Measurements from ENCODE around the gene EXOC2. TPM values are rescaled to one million over a fixed set of nuclear protein-coding genes. Genes with fewer than 3 reads are reported as not detected.

The EXOC2 gene
- total RNA-seq, 1 experiment from 2014 or later, result 24.5 TPM

DNA sequence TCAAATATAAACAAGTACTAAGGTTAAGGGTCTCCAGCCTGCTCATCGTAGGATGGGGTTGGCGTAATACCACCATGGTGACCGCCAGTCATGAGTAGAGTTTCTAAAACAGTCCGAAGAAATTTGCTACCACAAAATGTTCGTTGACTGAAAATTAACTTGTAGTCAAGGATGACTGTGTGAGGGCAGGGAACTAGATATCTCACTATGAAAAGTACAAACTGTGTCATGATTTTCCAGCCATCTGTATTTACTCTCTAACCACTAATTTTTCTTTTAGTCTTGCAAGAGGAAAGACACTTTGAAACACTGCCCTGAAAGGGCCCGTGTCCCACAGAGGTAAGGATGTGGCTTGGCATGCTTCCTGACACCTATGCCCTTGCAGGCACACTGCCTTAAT, 201.7 kb downstream of the EXOC2 start:
- BruUV-seq (replicated peaks), result no TSS peak
- H2AFZ ChIP-seq (ENCODE audit: low read depth, low read length, poor library complexity, severe bottlenecking), result no peak overlapping the region
- H3K9ac ChIP-seq (ENCODE audit: low read length), result no peak overlapping the region
- no peak overlapping the region for H3K4me2 ChIP-seq (ENCODE audit: low read length)
- no peaks in the 10 kb centered on the region for H3K79me2 ChIP-seq (ENCODE audit: insufficient read depth, low read length)
- no peaks in the 10 kb centered on the region for H3K9me3 ChIP-seq (ENCODE audit: control insufficient read depth in 1 of 2, insufficient read depth in 1 of 2, low read depth in 1 of 2, low read length in 2 of 2)
- TF ChIP-seq ZFX (IDR thresholded peaks at IDR 0.05), result no peak
- no peak for TF ChIP-seq JUND (IDR thresholded peaks at IDR 0.05)
- TF ChIP-seq POLR2AphosphoS5 (IDR thresholded peaks at IDR 0.05; ENCODE audit: low read depth, low read length), result no peak
- TF ChIP-seq, protein P1, sequence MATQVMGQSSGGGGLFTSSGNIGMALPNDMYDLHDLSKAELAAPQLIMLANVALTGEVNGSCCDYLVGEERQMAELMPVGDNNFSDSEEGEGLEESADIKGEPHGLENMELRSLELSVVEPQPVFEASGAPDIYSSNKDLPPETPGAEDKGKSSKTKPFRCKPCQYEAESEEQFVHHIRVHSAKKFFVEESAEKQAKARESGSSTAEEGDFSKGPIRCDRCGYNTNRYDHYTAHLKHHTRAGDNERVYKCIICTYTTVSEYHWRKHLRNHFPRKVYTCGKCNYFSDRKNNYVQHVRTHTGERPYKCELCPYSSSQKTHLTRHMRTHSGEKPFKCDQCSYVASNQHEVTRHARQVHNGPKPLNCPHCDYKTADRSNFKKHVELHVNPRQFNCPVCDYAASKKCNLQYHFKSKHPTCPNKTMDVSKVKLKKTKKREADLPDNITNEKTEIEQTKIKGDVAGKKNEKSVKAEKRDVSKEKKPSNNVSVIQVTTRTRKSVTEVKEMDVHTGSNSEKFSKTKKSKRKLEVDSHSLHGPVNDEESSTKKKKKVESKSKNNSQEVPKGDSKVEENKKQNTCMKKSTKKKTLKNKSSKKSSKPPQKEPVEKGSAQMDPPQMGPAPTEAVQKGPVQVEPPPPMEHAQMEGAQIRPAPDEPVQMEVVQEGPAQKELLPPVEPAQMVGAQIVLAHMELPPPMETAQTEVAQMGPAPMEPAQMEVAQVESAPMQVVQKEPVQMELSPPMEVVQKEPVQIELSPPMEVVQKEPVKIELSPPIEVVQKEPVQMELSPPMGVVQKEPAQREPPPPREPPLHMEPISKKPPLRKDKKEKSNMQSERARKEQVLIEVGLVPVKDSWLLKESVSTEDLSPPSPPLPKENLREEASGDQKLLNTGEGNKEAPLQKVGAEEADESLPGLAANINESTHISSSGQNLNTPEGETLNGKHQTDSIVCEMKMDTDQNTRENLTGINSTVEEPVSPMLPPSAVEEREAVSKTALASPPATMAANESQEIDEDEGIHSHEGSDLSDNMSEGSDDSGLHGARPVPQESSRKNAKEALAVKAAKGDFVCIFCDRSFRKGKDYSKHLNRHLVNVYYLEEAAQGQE (IDR thresholded peaks at IDR 0.05; ENCODE audit: low read depth), result no peak
- no peak for TF ChIP-seq POLR2A (IDR thresholded peaks at IDR 0.05; ENCODE audit: borderline replicate concordance, extremely low read depth, insufficient read depth, insufficient read length)
- TF ChIP-seq, protein P2, sequence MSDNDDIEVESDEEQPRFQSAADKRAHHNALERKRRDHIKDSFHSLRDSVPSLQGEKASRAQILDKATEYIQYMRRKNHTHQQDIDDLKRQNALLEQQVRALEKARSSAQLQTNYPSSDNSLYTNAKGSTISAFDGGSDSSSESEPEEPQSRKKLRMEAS (IDR thresholded peaks at IDR 0.05), result no peak
- TF ChIP-seq SP1 (IDR thresholded peaks at IDR 0.05; ENCODE audit: low read depth), result no peak
- H3K36me3 ChIP-seq (ENCODE audit: control insufficient read depth in 1 of 2, insufficient read depth in 2 of 2, low read length in 2 of 2), result peaks cover 0 to 9% of the 10 kb centered on the region in 2 experiments; a peak in 1 of 4 replicates
- H3K27ac ChIP-seq (ENCODE audit: low read depth, low read length), result no peak overlapping the region
- DNase-seq (ENCODE audit: low read depth, low spot score) (no peak), ATAC-seq (no peak)
- no peaks in the 10 kb centered on the region for H3K9me2 ChIP-seq (ENCODE audit: insufficient read depth)
- intact Hi-C loops (cut with micrococcal nuclease), result no loop called here
- POLR2A ChIA-PET, result no interaction called here
- RAD21 ChIA-PET (ENCODE audit: low non-redundant PET in 1 of 2, low total read pairs in 2 of 2, uncharacterized antibody in 2 of 2, unreplicated experiment in 2 of 2), result no interaction called here
- no peaks in the 10 kb centered on the region for H3K4me1 ChIP-seq (ENCODE audit: control insufficient read depth in 1 of 2, insufficient read depth in 2 of 2, low read length in 2 of 2)
- CTCF ChIA-PET, result no interaction called here
- H4K20me1 ChIP-seq (ENCODE audit: insufficient read depth), result no peaks in the 10 kb centered on the region
- no peaks in the 10 kb centered on the region for H3K27me3 ChIP-seq (ENCODE audit: insufficient read depth, low read length)
- no peak overlapping the region for H3K4me3 ChIP-seq (replicated peaks in 1 of 2; ENCODE audit: low read depth in 1 of 2, low read length in 2 of 2)

All from HCT116 (cell line).